B cell (primary cell): Measurements from ENCODE around the gene WDFY4.

Experiments
- EZH2 ChIP-seq: IDR thresholded peaks from 2 replicates; pipeline ENCODE4 v1.6.1; 2012; ENCODE audit warnings: borderline replicate concordance, low read depth, mild to moderate bottlenecking, moderate library complexity, low read length; ENCODE audit not compliant: insufficient read depth, poor library complexity, severe bottlenecking
- TF ChIP-seq, protein P1 (sequence below): fragments of 200-600 bp; IDR thresholded peaks from one replicate; pipeline ENCODE4 v1.8.0; 2022; ENCODE audit warnings: antibody characterized with exemption, mild to moderate bottlenecking

DNA sequence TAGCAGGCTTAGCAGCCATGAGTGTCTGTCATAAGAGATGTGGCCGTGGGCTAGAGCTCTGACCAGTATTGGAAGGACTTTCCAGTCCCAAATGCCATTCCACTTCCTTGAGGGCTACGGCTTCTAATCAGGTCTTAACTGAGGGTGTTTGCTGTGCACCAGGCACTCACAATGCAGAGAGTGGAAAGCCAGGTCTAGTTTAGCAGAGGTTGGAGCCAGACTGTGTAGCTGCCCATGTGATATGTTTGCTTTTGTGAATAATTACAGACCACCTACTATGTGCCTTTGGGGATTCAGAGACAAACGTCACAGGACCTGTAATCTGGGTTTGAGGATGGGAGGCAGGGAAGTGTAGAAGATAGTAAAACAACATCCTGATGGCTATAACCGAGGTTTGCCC lies 79.8 kb downstream of the WDFY4 start:
- TF ChIP-seq EZH2: no peak
- TF ChIP-seq, protein P1, sequence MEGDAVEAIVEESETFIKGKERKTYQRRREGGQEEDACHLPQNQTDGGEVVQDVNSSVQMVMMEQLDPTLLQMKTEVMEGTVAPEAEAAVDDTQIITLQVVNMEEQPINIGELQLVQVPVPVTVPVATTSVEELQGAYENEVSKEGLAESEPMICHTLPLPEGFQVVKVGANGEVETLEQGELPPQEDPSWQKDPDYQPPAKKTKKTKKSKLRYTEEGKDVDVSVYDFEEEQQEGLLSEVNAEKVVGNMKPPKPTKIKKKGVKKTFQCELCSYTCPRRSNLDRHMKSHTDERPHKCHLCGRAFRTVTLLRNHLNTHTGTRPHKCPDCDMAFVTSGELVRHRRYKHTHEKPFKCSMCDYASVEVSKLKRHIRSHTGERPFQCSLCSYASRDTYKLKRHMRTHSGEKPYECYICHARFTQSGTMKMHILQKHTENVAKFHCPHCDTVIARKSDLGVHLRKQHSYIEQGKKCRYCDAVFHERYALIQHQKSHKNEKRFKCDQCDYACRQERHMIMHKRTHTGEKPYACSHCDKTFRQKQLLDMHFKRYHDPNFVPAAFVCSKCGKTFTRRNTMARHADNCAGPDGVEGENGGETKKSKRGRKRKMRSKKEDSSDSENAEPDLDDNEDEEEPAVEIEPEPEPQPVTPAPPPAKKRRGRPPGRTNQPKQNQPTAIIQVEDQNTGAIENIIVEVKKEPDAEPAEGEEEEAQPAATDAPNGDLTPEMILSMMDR: no peak
